VCaP (cell line): ENCODE results near the gene PPFIA3.

Experiments used
- H3K27ac ChIP-seq: fragments of 450-650 bp; 2 replicates; pipeline ENCODE4 v1.5.1; 2017
- CTCF ChIP-seq: fragments of 450-650 bp; conservative IDR thresholded peaks from 2 replicates; pipeline ENCODE4 v1.5.1; 2017; ENCODE audit warnings: mild to moderate bottlenecking, moderate library complexity

The PPFIA3 gene

GRCh38 chr19:49081273-49081672, 38.1 kb upstream of the PPFIA3 start:
- no peak overlapping the region for H3K27ac ChIP-seq

GRCh38 chr19:49084206-49085019, 34.9 kb upstream of the PPFIA3 start:
- H3K27ac ChIP-seq, result peak overlapping the region; percentile 94
- no peak for TF ChIP-seq CTCF

More at GRCh38 chr19:49081273-49081672, 38.1 kb upstream of the PPFIA3 start:
- no peak for TF ChIP-seq CTCF

GRCh38 chr19:49085020-49085867, 34.1 kb upstream of the PPFIA3 start, which contains the start of gene SNRNP70:
Gene SNRNP70, plus strand, starts transcription at chr19:49085451. Its CDS starts 964 bp downstream, at chr19:49086415.
- TF ChIP-seq CTCF, result no peak
- H3K27ac ChIP-seq, result peak within 1 kb of the TSS; percentile 94

GRCh38 chr19:49085868-49086232, 33.5 kb upstream of the PPFIA3 start:
- H3K27ac ChIP-seq, result peak overlapping the region; percentile 94
- TF ChIP-seq CTCF, result no peak

GRCh38 chr19:49086296-49086695, 33.0 kb upstream of the PPFIA3 start:
- peak overlapping the region; percentile 94 for H3K27ac ChIP-seq
- no peak for TF ChIP-seq CTCF

- no peak overlapping the region for H3K27ac ChIP-seq
- no peak for TF ChIP-seq CTCF
Observed at GRCh38 chr19:49091391-49092038, 27.8 kb upstream of the PPFIA3 start.

- no peak overlapping the region for H3K27ac ChIP-seq
- no peak for TF ChIP-seq CTCF
Observed at GRCh38 chr19:49092686-49093085, 26.7 kb upstream of the PPFIA3 start.
